C4-2B (cell line): ENCODE results near the gene WDR46.

ENCODE experiments used
- H3K27ac ChIP-seq: fragments of 450-650 bp; 2 replicates; pipeline ENCODE4 v1.5.1; 2017
- CTCF ChIP-seq: fragments of 450-650 bp; conservative IDR thresholded peaks from 2 replicates; pipeline ENCODE4 v1.5.1; 2017; ENCODE audit warnings: mild to moderate bottlenecking
- ZFX ChIP-seq: fragments of 450-650 bp; IDR thresholded peaks from 2 replicates; pipeline ENCODE4 v1.6.1; 2017

The WDR46 gene

DNA sequence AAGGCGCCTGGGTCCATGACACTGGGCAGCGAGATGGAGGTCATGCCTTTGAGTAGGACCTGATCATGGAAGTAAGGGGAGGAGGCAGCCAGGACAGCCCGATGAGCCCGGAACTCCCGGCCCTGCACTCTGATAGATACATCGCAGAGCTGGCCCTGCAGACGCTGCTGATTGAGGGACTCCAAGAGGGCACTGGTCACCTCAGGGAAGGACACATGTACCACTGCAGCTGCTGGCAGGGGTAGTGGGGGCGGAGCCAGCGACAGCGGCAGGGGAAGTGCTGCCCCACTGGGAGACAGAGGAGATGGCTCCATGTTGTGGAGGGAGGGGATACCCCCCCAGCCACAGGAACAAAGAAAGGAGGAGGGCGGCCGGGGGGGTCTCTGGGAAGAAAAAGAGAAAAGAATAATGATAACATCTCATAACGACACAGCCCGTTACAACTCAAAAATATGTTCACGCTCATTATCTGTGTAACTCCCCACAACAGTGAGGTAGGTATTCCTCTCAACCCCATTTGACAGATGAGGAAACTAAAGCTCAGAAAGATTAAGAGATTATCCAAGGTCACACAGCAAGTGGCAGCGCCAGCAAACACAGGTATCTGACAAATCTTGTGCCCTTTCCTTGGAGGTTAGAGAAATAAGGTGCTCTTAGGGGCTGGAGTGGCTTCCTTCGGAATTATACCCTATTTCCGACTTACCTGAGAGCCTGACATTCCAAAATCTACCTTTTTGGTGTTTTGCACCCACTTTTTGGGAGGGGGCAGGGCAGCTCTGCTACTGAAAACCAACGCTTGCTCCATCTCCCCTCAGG is 27.8 kb upstream of the WDR46 start:
- H3K27ac ChIP-seq, result peak overlapping the region; percentile 73
- TF ChIP-seq ZFX (no peak), CTCF (no peak)

GRCh38 chr6:33315793-33316602 is 27.0 kb upstream of the WDR46 start:
- no peak overlapping the region for H3K27ac ChIP-seq
- no peak for TF ChIP-seq CTCF
- no peak for TF ChIP-seq ZFX

GRCh38 chr6:33314943-33315792 is 26.1 kb upstream of the WDR46 start:
- no peak for TF ChIP-seq ZFX
- TF ChIP-seq CTCF, result no peak
- H3K27ac ChIP-seq, result peak overlapping the region; percentile 93

- TF ChIP-seq CTCF (no peak), ZFX (no peak)
- peak overlapping the region; percentile 93 for H3K27ac ChIP-seq
Measured at GRCh38 chr6:33314515-33314942, 25.5 kb upstream of the WDR46 start.

DNA sequence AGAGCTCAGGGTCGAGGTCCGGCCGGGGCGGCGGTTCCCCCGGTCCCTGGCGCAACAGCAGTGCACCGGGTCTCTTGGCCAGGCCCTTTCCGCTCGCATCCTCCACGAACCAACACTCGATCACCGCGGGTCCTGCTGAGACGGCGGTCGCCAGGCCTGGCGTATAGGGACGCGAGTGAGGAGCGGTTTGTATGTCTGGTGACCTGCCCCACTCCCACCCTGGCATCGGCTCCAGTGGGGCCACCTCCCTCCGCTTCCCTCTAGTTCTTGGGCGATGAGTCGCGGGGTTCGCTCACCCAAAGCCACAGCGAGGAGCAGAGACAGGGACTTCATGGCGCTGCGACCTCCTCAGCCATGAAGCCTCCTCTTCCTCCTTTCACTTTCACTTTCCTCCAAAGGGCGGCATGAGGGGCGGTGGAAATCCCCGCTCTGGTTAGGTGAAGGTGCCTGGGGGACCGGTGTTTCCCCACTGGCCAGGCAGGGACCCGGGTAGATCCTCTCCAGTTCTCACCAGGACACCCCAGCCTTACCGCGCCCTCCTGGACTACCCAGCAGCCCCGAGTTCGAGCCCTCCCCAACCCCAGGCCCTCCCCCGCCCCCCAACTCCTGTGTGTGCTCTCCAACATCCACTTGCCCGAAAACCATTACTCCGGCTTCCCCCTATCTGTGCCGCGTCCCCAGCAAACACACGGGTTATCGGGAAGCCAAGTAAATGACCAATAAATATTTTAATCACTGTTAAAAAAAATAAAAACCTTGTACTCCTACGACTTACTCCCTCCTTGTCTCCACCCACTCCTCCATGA is 24.9 kb upstream of the WDR46 start, which contains the start of gene TAPBP:
Gene TAPBP, minus strand, starts transcription at position 370 of the 806 bp plus-strand sequence. Its CDS starts 37 bp downstream, at position 333.
- peak within 1 kb of the TSS; percentile 93 for H3K27ac ChIP-seq
- TF ChIP-seq CTCF, result no peak
- peak; percentile 68; the same call in 1 of the 2 replicates for TF ChIP-seq ZFX

DNA sequence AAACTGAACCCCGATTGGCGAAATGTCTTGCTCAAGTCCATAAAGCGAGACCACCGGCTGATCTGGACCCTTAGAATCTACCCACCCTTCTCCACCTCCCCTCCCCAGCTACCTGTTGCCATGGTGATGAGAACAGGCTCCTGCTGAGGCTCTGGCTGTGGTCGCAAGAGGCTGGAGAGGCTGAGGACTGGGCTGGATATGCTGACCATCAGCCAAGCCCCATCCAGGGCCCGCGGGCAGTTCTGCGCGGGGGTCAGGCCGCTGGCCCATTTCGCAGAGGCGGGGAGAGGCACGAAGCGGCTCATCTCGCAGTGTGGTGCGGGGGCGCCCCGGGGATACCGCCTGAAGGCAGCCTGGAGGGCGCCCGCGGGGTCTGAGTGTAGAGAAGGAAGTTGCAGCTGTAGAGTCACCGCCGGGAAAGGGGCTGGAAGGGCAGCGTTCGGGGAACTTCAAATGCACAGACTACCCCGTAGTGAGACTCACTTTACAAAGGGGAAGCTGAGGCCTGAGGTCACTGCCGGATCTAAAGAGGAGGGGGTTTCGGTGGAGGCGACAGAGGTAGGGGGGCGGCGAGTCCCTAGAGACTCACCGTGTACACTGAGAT is 24.2 kb upstream of the WDR46 start:
- peak overlapping the region; percentile 93 for H3K27ac ChIP-seq
- no peak for TF ChIP-seq CTCF
- TF ChIP-seq ZFX, result no peak
